Amniotic stem cell (primary cell): ENCODE measurements around the gene GSE1.

ENCODE experiments used
- DNase-seq: peaks from one replicate; lab custom pipeline; 2025; lab: John Stamatoyannopoulos, UW

Gene GSE1

GRCh38 chr16:85661740-85662481, 48.8 kb downstream of the GSE1 start:
- no peak for DNase-seq

DNA sequence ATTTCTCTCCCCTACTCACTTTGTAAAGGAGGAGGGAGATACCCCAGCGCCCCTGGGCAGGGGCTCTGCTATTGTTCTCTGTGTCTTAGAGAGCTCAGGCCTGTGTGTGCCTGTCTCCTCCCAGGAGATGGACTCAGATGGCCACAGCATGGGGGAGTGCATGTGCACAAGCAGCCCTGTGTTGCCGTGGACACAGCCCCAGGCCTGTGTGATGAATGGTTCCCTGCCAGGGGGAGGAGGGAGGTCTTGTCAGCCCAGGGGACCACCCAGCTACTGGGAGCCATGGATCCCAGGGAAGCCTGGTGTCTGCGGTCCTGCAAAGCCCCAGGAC, 49.3 kb downstream of the GSE1 start:
- no peak for DNase-seq

DNA sequence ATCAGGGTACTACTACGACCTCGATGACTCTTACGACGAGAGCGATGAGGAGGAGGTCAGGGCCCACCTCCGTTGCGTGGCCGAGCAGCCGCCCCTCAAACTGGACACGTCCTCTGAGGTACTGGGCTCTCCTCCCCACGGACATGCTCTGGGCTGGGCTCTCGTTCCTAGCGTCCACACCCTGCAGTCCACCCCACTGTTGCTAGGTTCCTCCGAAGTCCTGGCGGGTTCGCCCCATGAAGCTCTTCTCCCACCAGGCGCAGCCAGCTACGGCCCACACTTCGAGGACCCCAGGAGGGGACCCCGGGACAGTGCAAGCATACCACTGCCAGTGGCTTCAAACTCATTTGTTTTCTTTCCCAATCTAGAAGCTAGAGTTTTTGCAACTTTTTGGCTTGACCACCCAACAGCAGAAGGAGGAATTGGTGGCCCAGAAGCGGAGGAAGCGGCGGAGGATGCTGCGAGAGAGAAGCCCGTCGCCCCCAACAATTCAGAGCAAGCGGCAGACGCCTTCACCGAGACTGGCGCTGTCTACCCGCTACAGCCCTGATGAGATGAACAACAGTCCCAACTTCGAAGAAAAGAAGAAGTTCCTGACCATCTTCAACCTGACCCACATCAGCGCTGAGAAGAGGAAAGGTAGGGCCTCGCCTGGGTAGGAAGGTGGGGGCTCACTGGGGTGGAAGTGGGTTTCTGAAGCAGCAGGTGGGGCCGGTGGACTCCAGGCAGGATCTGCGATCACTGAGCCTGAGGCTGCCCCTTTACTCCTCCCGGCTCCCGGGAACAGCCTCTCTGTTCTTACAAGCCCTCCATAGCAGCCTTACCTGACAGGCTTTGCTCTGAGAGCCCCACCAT, 50.1 kb downstream of the GSE1 start:
- no peak for DNase-seq

DNA sequence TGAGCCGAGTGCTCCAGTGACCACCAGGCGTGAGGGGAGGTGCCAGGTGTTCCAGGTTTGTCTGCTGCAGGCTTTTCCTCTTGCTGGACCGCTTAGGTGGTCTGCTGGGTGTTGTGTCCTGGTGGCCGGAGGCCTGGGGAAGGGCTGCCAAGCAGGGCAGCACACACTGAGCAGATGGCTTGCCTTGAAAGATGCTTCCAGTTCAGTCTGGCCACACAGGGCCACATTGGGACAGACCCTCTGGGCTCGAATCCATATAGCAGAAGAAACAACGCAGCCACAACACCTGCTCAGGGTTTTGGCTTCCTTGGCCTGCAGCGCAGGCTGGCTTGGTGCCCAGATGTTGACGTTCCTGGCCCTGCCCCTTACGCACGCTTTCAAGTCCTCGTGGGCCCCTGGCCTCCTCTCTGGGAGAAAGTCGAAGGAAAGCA, 50.8 kb downstream of the GSE1 start:
- DNase-seq = no peak

DNA sequence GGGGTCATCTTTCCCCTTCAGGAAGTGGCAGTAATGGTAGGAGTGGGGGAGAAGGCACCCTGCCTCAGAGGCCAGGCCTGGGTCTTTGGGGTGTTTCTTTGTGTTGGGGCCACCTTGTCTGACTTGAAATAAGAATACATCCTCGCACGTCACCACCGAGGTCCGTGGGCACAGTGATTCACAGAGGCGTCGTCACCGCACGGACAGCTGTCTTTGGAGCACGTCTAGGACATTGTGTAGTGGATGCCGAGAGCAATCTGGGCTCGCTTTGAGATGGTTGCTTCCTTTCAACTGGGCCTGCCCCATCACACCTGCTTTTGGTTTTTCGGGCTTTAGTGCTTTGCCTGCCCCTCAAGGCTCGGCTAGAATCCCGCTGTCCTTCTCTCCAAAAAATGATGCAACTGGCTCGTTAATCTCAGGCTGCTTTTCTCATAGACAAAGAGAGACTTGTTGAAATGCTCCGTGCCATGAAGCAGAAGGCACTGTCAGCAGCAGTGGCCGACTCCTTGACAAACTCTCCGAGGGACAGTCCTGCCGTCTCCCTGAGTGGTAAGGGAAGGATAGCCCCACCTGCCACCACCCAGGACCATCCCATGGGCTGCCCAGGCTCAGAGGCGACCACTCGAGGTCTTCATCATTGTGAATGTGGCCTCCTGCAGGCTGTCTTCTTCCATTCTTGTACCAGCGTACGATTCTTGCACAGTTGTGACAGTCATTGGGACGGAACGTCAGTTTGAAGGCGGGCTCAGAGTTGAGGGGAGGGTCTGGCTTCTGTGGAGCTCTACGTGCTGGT, 51.7 kb downstream of the GSE1 start:
- no peak for DNase-seq

GRCh38 chr16:85665373-85665740, 52.2 kb downstream of the GSE1 start:
- no peak for DNase-seq

- no peak for DNase-seq
Observed at GRCh38 chr16:85665929-85666328, 52.8 kb downstream of the GSE1 start.

DNA sequence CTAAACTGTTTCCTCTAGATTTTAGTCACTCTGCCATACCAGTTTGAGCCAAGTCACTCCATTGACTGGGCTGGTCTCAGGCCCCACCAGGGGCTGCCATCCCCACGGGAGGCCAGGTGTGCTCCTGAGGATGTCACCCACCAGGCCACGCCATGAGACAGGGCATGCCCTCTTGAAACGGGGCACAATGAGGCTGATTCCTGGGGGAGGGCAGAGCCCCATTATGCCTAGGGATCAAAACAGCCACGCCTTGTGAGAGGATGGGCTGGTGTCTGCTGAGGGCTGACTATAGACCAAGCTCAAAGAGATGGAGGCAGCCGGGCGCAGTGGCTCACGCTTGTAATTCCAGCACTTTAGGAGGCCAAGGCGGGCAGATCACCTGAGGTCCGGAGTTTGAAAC, 54.1 kb downstream of the GSE1 start:
- no peak for DNase-seq

DNA sequence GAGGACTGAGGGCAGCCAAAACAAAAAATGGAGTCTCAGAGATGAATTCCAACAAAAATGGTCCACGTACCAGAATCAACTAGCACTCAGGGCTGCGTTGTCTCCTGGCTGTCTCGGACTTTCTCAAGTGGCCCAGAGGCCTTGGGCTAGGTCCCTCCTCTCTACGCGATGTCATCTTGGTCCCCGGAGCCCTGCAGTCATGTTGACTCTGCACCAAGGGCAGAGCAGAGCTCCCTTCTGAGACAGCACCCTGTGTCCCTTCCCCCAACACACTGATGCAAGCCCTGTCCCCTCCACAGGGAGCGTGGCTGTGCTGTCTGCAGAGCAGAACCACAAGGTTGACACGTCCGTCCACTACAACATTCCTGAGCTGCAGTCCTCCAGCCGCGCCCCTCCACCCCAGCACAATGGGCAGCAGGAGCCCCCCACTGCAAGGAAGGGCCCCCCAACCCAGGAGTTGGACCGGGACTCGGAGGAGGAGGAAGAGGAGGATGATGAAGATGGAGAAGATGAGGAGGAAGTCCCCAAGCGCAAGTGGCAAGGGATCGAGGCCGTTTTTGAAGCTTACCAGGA, 54.8 kb downstream of the GSE1 start:
- no peak for DNase-seq

GRCh38 chr16:85668676-85669424, 55.7 kb downstream of the GSE1 start:
- no peak for DNase-seq

DNA sequence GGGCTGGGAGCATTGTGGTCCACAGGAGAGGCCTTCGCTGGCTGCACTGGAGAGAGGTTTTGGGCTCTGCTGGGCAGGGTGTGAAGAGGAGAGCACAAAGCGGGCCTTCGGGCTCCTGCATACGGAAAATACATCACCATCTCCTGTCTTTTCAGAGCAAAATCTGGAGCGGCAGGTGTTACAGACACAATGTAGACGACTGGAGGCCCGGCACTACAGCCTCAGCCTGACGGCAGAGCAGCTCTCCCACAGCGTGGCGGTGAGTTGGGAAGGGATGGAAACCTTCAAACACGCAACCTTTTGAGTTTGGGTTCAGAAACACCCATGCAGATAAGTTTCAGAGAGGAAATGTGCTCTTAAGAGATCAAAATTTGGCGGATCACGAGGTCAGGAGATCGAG, 57.7 kb downstream of the GSE1 start:
- DNase-seq = no peak

GRCh38 chr16:85673529-85674417, 60.7 kb downstream of the GSE1 start:
- DNase-seq = no peak

GRCh38 chr16:85674418-85674755, 61.3 kb downstream of the GSE1 start:
- no peak for DNase-seq

- DNase-seq = no peak
Observed at GRCh38 chr16:85674828-85675227, 61.7 kb downstream of the GSE1 start.

DNA sequence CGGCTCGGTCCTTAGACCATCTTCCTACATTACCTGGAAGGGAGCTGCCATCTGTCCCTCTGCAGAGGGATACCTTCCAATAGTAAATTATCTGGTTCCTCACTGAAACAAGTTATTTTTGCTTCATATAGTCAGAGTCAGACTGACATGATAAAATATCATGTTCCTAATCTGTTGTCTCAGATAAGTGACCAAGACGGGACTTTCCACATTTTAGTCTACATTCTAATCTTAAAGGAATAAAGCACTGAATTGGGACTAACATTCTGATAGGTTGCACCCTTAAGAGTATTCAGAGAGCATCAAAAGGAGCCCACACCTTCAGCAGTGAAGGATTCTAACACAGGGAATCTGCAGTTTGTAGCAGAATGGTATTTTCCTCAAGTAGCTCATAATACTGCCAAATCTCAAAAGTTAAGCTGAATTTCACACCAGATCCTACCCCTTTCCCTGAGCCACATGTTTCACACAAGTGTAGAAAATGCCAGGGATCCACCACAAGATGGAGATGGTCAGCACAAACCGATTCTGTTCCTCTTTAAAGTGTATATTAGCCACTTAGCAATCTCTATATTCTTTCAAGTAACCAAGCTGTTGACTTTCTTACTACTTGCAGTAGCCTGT, 62.2 kb downstream of the GSE1 start:
- no peak for DNase-seq

DNA sequence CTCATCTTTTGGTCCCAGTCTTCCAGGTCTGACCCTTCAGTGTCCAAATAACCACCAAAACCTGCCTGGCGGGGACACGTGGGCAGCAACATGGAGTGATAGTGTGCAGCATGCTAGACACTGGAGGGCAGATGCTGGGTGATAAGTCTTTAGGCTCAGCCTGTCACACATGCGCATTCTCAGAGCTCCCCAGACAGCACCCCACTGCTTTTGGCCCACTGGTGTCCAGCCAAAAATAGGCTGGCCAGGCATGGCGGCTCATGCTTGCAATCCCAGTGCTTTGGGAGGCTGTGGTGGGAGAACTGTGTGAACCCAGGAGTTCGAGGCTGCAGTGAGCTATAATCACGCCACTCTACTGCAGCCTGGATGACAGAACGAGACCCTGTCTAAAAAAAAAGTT, 63.3 kb downstream of the GSE1 start:
- DNase-seq = no peak

DNA sequence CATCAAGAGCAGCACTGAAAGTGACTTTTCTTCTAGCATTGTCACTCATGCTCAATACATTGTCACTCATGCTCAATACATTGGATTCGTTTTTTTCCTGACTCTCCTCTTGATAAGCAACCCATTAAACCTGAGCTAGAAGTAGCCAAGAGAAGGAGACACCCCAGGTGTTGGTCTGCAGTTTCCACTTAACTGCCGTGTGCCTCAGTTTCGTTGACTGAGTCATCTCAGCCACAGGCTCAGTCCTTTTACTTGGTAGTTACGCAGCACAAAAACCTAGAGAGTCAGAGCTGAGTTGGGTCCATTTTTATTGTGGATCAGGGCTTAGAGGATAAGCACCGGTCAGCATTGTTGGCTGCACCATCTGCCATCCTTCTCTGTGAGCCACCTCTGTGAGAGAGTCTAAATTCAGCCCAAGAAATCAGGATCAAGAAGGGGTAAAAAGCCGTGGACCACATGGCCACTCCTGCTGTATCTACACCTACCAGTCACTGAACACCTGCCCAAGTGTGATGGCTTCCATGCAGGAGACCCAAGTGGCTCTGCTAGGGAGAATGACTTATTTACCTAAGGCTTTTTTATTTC, 64.4 kb downstream of the GSE1 start:
- DNase-seq = no peak

DNA sequence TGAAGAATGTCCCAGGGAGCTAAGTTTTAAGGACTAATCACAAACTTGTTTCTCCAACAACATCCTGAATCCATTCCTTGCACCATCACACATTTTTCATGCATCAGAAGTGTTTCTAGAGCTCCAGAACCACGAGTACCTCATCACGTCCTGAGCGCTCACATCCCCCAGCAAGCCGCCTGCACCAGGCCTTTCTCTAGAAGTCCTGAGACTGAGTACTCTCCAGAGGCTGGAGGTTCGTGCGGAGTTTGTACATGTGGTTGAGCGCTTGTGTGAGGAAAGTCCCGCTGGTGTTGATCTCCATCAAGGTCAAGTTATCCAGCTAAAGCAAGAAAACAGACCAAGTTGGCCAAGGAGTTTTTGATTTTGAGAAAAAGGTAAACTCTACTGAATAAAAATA, 64.9 kb downstream of the GSE1 start:
- DNase-seq = no peak

GRCh38 chr16:85678821-85679220, 65.7 kb downstream of the GSE1 start:
- DNase-seq = no peak

DNA sequence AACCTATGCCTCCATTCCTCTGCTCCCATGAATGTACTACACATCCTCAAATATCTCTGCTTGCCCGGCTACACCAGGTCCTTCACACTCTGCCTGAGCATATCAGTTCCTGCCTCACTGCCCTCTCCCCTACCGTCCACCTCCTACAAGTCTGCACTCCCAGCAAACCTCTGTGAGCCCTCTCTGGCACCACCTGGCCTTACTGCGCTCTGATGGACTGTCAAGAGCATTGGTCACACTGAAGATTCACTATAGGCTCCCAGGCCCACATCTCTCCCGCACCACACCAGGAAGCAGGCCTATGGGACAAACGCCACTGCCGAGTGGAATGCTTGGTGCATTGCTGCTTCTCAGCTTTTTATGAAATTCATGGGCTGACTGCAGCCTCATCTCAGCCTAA, 66.7 kb downstream of the GSE1 start:
- no peak for DNase-seq
